ENCODE data around the gene TNC.
A peak's percentile ranks its signal among the peaks of the same experiment; 100 is the strongest.

DNA sequence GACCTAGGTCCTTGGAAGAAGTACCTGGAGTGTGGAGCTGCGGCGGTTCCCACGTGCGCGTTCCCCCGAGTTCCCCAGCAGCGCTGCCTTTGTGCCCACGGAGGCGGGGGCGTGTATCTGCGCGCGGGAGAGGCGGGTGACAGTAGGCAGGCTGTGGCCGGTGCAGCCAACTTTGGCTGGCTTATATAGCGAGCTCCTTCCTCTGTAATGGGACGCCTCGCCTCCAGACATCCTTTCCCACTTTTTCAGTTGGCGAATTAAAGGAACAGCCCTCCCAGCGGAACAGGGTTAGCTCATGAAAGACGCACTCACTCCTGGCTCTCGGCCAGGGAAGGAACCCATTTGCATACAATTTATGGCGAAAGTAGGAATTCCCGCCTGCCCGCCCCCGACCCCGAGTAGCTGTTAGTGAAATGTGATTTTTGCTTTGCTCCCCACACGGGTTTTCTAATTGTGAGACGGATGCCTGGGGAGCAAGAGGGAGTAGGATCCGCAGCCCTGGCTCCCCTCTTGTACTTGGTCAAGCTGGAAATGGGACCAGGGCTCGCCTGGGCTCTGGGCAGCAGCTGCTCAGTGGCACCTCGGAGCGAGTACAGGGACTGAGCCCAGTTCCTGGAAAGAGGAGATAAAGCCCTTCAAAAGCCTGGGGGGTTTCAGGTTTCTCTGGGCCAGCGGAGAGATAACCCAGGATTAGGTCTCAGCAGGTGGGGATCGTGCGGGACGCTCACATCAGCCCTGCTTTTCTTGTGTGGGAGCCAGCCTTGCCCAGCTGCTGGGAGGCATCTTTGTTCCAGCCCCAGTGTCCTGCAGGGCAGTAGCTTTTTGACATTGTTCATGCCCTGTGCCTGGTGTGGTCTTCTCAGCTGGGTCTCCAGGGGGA is at the start of gene TNC:
- TF ChIP-seq, protein P1, sequence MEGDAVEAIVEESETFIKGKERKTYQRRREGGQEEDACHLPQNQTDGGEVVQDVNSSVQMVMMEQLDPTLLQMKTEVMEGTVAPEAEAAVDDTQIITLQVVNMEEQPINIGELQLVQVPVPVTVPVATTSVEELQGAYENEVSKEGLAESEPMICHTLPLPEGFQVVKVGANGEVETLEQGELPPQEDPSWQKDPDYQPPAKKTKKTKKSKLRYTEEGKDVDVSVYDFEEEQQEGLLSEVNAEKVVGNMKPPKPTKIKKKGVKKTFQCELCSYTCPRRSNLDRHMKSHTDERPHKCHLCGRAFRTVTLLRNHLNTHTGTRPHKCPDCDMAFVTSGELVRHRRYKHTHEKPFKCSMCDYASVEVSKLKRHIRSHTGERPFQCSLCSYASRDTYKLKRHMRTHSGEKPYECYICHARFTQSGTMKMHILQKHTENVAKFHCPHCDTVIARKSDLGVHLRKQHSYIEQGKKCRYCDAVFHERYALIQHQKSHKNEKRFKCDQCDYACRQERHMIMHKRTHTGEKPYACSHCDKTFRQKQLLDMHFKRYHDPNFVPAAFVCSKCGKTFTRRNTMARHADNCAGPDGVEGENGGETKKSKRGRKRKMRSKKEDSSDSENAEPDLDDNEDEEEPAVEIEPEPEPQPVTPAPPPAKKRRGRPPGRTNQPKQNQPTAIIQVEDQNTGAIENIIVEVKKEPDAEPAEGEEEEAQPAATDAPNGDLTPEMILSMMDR (IDR thresholded peaks at IDR 0.05) = no peak
- peak in 2 of 4 donors; percentile 36 to 53 for TF ChIP-seq POLR2A (IDR thresholded peaks at IDR 0.05)
